ENCODE results near the gene NMT1.

DNA sequence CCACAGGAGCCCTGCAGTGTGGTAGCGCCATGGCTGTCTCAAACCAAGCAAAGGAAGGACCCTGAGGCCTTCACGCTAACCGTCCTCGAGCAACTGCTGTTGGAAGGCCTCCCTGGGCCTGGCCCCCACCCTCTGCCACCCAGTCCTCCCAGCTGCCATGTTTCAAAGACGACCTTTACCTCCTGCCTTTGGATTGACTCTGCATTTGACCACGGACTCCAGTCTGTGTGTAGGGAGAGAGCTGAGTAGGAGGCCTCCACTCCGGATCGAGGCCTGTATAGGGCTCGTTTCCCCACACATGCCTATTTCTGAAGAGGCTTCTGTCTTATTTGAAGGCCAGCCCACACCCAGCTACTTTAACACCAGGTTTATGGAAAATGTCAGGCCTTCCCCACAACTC lies 46.9 kb downstream of the NMT1 start:
- TF ChIP-seq, protein P1, sequence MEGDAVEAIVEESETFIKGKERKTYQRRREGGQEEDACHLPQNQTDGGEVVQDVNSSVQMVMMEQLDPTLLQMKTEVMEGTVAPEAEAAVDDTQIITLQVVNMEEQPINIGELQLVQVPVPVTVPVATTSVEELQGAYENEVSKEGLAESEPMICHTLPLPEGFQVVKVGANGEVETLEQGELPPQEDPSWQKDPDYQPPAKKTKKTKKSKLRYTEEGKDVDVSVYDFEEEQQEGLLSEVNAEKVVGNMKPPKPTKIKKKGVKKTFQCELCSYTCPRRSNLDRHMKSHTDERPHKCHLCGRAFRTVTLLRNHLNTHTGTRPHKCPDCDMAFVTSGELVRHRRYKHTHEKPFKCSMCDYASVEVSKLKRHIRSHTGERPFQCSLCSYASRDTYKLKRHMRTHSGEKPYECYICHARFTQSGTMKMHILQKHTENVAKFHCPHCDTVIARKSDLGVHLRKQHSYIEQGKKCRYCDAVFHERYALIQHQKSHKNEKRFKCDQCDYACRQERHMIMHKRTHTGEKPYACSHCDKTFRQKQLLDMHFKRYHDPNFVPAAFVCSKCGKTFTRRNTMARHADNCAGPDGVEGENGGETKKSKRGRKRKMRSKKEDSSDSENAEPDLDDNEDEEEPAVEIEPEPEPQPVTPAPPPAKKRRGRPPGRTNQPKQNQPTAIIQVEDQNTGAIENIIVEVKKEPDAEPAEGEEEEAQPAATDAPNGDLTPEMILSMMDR (conservative IDR thresholded peaks at IDR 0.05; ENCODE audit: low read depth, low read length): no peak
- TF ChIP-seq EZH2 (IDR thresholded peaks at IDR 0.05; ENCODE audit: low read length, unreplicated experiment): no peak
- TF ChIP-seq EZH2phosphoT487 (IDR thresholded peaks at IDR 0.05; ENCODE audit: borderline replicate concordance, low read length): no peak

Data from PC-3 (cell line).